ENCODE measurements around the gene GPRIN3. TPM values are rescaled to one million over a fixed set of nuclear protein-coding genes. Genes with fewer than 3 reads are reported as not detected.

Gene GPRIN3
- total and polyA plus RNA-seq, 2 experiments from 2014 or later = 0.01 TPM; not detected in 1

DNA sequence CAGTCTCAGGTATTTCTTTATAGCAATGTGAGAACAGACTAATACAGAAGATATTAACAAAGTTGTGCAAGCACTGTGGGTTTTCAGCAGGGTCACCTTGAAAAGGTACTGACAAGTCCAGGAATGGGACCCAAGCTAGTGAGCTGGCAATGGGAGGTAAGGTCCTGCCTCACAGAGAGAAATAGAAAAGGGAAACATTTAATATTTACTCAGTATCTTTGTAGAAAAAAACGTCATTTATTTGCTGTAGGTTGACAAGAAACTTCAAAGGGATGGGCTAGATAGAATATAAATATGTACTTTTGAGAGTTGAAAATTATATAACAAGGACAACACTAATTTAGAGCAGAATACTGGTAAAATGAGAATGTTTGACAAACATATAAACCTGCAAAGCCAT lies 89.0 kb downstream of the GPRIN3 start:
- WGBS, 2 experiments (ENCODE audit: low coverage in 1 of 2, low lambda C conversion rate in 2 of 2, missing lambda C conversion rate in 2 of 2) = 3% methylated on average over 1 of the region's 1 CpG
- Histone ChIP-seq H3K9me2 (ENCODE audit: insufficient read depth) (no peaks in the 10 kb centered on the region), H3K4me2 (ENCODE audit: unreplicated experiment) (no peak overlapping the region), H2AFZ (no peak overlapping the region), H3K79me2 (ENCODE audit: insufficient read depth) (no peaks in the 10 kb centered on the region), H3K9ac (no peak overlapping the region), H3K4me3 (no peak overlapping the region), H3K27me3 (replicated peaks; ENCODE audit: insufficient read depth) (peaks cover 17% of the 10 kb centered on the region; the same call in 1 of the 2 replicates), H3K9me3 (ENCODE audit: low read depth) (no peaks in the 10 kb centered on the region), H3K27ac (no peak overlapping the region), H3K36me3 (ENCODE audit: low read depth) (no peaks in the 10 kb centered on the region), H4K20me1 (ENCODE audit: insufficient read depth) (no peaks in the 10 kb centered on the region), H3K4me1 (ENCODE audit: insufficient read depth) (peaks cover 4% of the 10 kb centered on the region; the same call in 1 of the 2 replicates), H3F3A (ENCODE audit: insufficient read depth) (no peaks in the 10 kb centered on the region)
- no peak for TF ChIP-seq EZH2phosphoT487 (IDR thresholded peaks at IDR 0.05; ENCODE audit: insufficient read depth, low read depth)
- TF ChIP-seq EZH2 (IDR thresholded peaks at IDR 0.05; ENCODE audit: insufficient read depth, poor library complexity, severe bottlenecking) = no peak
- in situ Hi-C loops (cut with MboI) = no loop called here
- no peak for DNase-seq

DNA sequence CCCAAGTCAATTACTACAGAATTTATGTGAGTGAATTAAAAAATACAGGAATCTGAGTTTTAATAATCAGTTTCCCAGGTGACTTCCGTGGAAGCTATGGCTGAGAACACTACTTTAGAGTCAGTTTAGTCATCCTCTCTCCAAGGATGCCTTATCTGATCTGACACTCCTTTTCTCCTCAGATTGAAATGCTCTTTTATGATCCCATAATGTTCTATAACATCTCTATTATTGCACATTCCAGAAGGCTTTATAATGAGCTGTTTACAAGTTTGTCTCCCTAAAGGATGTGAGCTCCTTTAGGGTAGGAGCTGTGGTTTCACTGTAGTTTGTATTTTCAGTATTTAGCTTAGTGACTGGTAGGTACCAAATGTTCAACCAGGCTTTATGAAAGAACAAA lies 90.0 kb downstream of the GPRIN3 start:
- Histone ChIP-seq H3K9me3 (ENCODE audit: low read depth) (no peaks in the 10 kb centered on the region), H3K4me1 (ENCODE audit: insufficient read depth) (peaks cover 4% of the 10 kb centered on the region; the same call in 1 of the 2 replicates), H3K79me2 (ENCODE audit: insufficient read depth) (no peaks in the 10 kb centered on the region), H3K4me3 (no peak overlapping the region), H3K9ac (no peak overlapping the region), H4K20me1 (ENCODE audit: insufficient read depth) (no peaks in the 10 kb centered on the region), H3K36me3 (ENCODE audit: low read depth) (no peaks in the 10 kb centered on the region), H3K4me2 (ENCODE audit: unreplicated experiment) (no peak overlapping the region), H3K9me2 (ENCODE audit: insufficient read depth) (no peaks in the 10 kb centered on the region), H3F3A (ENCODE audit: insufficient read depth) (no peaks in the 10 kb centered on the region), H3K27ac (no peak overlapping the region), H3K27me3 (replicated peaks; ENCODE audit: insufficient read depth) (peaks cover 17% of the 10 kb centered on the region; the same call in 1 of the 2 replicates), H2AFZ (no peak overlapping the region)
- 20 to 33% methylated on average over 1 of the region's 1 CpG for WGBS, 2 experiments (ENCODE audit: low coverage in 1 of 2, low lambda C conversion rate in 2 of 2, missing lambda C conversion rate in 2 of 2)
- DNase-seq = no peak
- in situ Hi-C loops (cut with MboI) = no loop called here
- no peak for TF ChIP-seq EZH2 (IDR thresholded peaks at IDR 0.05; ENCODE audit: insufficient read depth, poor library complexity, severe bottlenecking)
- TF ChIP-seq EZH2phosphoT487 (IDR thresholded peaks at IDR 0.05; ENCODE audit: insufficient read depth, low read depth) = no peak

DNA sequence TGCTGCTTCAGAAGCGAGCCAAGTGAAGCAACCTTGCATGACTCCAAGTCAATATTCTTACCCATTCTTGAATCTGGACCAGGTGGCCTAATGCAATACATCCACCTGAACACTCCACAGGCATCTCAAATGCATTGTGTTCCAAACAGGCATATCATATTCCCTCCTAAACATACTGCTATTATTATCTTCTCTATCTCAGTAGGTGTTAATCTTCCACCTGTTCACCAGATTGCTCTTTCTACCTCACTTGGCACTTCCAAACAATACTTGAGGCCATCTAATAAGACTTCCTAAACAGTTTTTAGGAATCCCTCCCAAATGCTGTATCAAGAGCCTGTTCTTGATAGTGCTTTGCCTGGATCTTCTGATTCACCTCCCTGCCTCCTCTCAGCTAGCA lies 90.7 kb downstream of the GPRIN3 start:
- WGBS, 2 experiments (ENCODE audit: low coverage in 1 of 2, low lambda C conversion rate in 2 of 2, missing lambda C conversion rate in 2 of 2) = 21 to 25% methylated on average over 1 of the region's 1 CpG
- no peak for TF ChIP-seq EZH2 (IDR thresholded peaks at IDR 0.05; ENCODE audit: insufficient read depth, poor library complexity, severe bottlenecking)
- TF ChIP-seq EZH2phosphoT487 (IDR thresholded peaks at IDR 0.05; ENCODE audit: insufficient read depth, low read depth) = no peak
- no peak overlapping the region for H3K4me2 ChIP-seq (ENCODE audit: unreplicated experiment)

DNA sequence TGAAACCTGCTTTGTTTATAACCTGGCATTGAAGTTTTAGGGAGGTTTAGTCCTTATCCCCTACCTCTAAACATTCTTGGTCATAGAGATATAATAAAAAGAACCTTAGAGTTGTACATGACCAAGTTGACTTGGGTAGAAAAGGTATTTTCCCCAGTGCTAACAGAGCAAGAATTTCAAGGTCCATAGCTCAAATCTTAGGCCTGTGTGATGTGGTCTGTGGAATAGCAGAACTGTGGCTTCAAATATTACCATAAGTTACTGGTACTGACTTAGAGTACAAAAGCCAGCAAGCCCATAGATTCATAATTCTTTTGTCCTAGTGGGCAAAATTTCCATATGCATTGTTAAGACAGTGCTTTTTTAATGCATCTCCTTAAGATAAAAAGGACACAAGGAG lies 91.2 kb downstream of the GPRIN3 start:
- H3K27me3 ChIP-seq (replicated peaks; ENCODE audit: insufficient read depth) = peaks cover 19% of the 10 kb centered on the region; the same call in 1 of the 2 replicates
- DNase-seq = no peak
- no peak overlapping the region for H2AFZ ChIP-seq
- H3F3A ChIP-seq (ENCODE audit: insufficient read depth) = no peaks in the 10 kb centered on the region
- H3K27ac ChIP-seq = no peak overlapping the region
- no peaks in the 10 kb centered on the region for H3K4me1 ChIP-seq (ENCODE audit: insufficient read depth)
- no peaks in the 10 kb centered on the region for H3K36me3 ChIP-seq (ENCODE audit: low read depth)
- no peak for TF ChIP-seq EZH2 (IDR thresholded peaks at IDR 0.05; ENCODE audit: insufficient read depth, poor library complexity, severe bottlenecking)
- TF ChIP-seq EZH2phosphoT487 (IDR thresholded peaks at IDR 0.05; ENCODE audit: insufficient read depth, low read depth) = no peak
- no peak overlapping the region for H3K9ac ChIP-seq
- H3K4me3 ChIP-seq = no peak overlapping the region
- H3K9me2 ChIP-seq (ENCODE audit: insufficient read depth) = no peaks in the 10 kb centered on the region
- no peaks in the 10 kb centered on the region for H3K9me3 ChIP-seq (ENCODE audit: low read depth)
- in situ Hi-C loops (cut with MboI) = no loop called here
- H3K4me2 ChIP-seq (ENCODE audit: unreplicated experiment) = no peak overlapping the region
- H3K79me2 ChIP-seq (ENCODE audit: insufficient read depth) = no peaks in the 10 kb centered on the region
- no peaks in the 10 kb centered on the region for H4K20me1 ChIP-seq (ENCODE audit: insufficient read depth)

More for the DNA sequence above, 90.7 kb downstream of the GPRIN3 start:
- Histone ChIP-seq H3K9me3 (ENCODE audit: low read depth) (no peaks in the 10 kb centered on the region), H3K9ac (no peak overlapping the region), H3F3A (ENCODE audit: insufficient read depth) (no peaks in the 10 kb centered on the region), H3K36me3 (ENCODE audit: low read depth) (no peaks in the 10 kb centered on the region), H3K9me2 (ENCODE audit: insufficient read depth) (no peaks in the 10 kb centered on the region), H3K79me2 (ENCODE audit: insufficient read depth) (no peaks in the 10 kb centered on the region), H3K27me3 (replicated peaks; ENCODE audit: insufficient read depth) (peaks cover 17% of the 10 kb centered on the region; the same call in 1 of the 2 replicates), H4K20me1 (ENCODE audit: insufficient read depth) (no peaks in the 10 kb centered on the region), H3K4me3 (no peak overlapping the region), H3K27ac (no peak overlapping the region), H3K4me1 (ENCODE audit: insufficient read depth) (no peaks in the 10 kb centered on the region), H2AFZ (no peak overlapping the region)
- in situ Hi-C loops (cut with MboI) = no loop called here
- no peak for DNase-seq

DNA sequence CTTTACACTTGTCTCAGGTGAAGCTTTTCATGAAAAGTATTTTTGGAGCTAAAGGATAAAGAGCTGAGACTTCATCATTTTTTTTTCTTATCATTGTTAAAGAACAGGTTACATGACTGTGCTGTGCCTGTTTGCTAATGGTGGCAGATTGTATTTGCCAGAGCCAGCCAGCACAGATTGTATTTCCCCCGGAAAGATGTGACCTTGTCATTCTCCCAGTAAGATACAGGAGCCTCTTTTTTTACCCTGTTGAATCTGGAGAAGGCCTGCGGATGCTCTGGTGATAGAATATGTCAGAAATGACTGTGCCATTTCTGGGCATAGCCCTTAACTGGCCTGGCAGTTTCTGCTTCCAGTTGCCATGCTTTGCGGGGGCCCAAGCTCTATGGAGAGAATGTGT lies 91.9 kb downstream of the GPRIN3 start:
- H3K9me3 ChIP-seq (ENCODE audit: low read depth) = no peaks in the 10 kb centered on the region
- H2AFZ ChIP-seq = no peak overlapping the region
- no peak overlapping the region for H3K27ac ChIP-seq
- no peaks in the 10 kb centered on the region for H3K79me2 ChIP-seq (ENCODE audit: insufficient read depth)
- no peaks in the 10 kb centered on the region for H3K9me2 ChIP-seq (ENCODE audit: insufficient read depth)
- no peak overlapping the region for H3K4me2 ChIP-seq (ENCODE audit: unreplicated experiment)
- no peaks in the 10 kb centered on the region for H4K20me1 ChIP-seq (ENCODE audit: insufficient read depth)
- no peak overlapping the region for H3K9ac ChIP-seq
- no peak overlapping the region for H3K4me3 ChIP-seq
- no peak for DNase-seq
- TF ChIP-seq EZH2 (IDR thresholded peaks at IDR 0.05; ENCODE audit: insufficient read depth, poor library complexity, severe bottlenecking) (no peak), EZH2phosphoT487 (IDR thresholded peaks at IDR 0.05; ENCODE audit: insufficient read depth, low read depth) (no peak)
- H3K27me3 ChIP-seq (replicated peaks; ENCODE audit: insufficient read depth) = peaks cover 19% of the 10 kb centered on the region; the same call in 1 of the 2 replicates
- in situ Hi-C loops (cut with MboI) = no loop called here
- WGBS, 2 experiments (ENCODE audit: low coverage in 1 of 2, low lambda C conversion rate in 2 of 2, missing lambda C conversion rate in 2 of 2) = 22 to 26% methylated on average over 3 of the region's 3 CpGs
- no peaks in the 10 kb centered on the region for H3F3A ChIP-seq (ENCODE audit: insufficient read depth)
- H3K4me1 ChIP-seq (ENCODE audit: insufficient read depth) = no peaks in the 10 kb centered on the region
- H3K36me3 ChIP-seq (ENCODE audit: low read depth) = no peaks in the 10 kb centered on the region

All from GM23248 (cell line).